ENCODE data around the gene ZFPM1. TPM values are rescaled to one million over a fixed set of nuclear protein-coding genes. Genes with fewer than 3 reads are reported as not detected.
"Not testable (repeated sequence)": the region's sequence is repeated elsewhere in the genome, so short reads cannot be mapped to it uniquely, and the experiment has no call there.

Gene ZFPM1
- polyA plus RNA-seq, 1 experiment, result 0.20 TPM

DNA sequence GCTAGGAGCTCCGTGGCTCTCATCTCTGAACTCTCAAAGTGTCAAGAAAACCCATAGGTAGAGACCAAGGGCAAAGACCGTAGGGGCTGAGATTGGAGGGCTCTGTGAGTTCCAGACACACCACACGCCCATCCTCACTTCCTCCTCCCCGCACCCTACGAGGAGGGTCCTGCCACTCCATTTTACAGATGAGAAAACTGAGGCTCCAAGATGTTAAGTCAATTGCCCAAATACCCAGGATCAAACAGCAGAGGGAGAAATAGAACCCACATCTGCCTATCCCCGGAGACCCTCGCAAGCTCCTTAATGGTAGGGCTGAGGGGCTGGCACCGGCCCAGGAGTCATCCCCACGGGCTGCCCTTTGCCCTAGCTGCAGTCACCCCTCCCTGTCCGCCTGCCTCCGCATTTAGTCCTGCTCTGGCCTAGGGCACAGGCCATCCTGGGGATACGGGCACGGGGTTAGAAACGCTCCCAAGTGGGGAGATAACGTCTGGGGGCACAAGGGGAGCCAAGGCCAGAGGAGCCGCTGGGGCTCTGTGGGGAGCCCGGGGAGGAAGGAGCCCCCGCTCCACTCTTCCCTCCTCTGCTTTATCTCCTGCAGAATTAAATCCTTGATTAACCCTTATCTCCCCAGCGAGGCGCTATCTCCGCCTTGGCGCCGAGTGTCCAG, 63.0 kb downstream of the ZFPM1 start:
- Histone ChIP-seq H3K27me3 (ENCODE audit: control insufficient read depth, insufficient read depth, low read length) (no peaks in the 10 kb centered on the region), H3K4me3 (ENCODE audit: low read depth, low read length) (no peak overlapping the region), H3K27ac (ENCODE audit: low read depth, low read length) (no peak overlapping the region), H3K9me3 (ENCODE audit: control insufficient read depth, insufficient read depth, low read length) (no peaks in the 10 kb centered on the region)
- DNase-seq (ENCODE audit: low read depth, low spot score), result no peak
- POLR2A ChIA-PET, result no interaction called here
- CTCF ChIA-PET, result no interaction called here
- TF ChIP-seq, protein P1, sequence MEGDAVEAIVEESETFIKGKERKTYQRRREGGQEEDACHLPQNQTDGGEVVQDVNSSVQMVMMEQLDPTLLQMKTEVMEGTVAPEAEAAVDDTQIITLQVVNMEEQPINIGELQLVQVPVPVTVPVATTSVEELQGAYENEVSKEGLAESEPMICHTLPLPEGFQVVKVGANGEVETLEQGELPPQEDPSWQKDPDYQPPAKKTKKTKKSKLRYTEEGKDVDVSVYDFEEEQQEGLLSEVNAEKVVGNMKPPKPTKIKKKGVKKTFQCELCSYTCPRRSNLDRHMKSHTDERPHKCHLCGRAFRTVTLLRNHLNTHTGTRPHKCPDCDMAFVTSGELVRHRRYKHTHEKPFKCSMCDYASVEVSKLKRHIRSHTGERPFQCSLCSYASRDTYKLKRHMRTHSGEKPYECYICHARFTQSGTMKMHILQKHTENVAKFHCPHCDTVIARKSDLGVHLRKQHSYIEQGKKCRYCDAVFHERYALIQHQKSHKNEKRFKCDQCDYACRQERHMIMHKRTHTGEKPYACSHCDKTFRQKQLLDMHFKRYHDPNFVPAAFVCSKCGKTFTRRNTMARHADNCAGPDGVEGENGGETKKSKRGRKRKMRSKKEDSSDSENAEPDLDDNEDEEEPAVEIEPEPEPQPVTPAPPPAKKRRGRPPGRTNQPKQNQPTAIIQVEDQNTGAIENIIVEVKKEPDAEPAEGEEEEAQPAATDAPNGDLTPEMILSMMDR (IDR thresholded peaks at IDR 0.05; ENCODE audit: low read depth, low read length), result no peak

DNA sequence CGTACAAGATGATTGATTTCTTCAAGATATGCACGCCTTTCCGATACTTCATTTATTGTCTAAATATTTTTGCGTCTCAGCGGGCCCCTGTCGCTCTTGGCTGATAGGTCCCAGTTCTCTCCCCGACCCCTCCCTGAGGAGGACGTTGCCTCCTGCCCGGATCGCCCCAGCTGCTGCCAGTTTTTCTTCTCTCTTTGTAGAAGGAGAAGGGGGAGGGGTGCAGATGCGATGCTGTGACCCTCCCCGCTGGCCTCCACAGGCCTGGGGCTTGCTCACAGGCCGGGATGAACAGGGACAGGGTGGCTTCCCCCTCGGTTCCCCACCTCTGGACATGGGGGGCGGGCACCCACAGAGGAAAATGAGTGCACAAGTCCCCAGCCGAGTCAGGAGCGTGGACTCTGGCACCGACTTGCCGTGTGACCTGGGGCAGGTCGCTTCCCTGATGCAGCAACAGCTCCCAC, 63.6 kb downstream of the ZFPM1 start:
- ChIA-PET POLR2A (no interaction called here), CTCF (no interaction called here)
- TF ChIP-seq, protein P1 (IDR thresholded peaks at IDR 0.05; ENCODE audit: low read depth, low read length), result no peak

DNA sequence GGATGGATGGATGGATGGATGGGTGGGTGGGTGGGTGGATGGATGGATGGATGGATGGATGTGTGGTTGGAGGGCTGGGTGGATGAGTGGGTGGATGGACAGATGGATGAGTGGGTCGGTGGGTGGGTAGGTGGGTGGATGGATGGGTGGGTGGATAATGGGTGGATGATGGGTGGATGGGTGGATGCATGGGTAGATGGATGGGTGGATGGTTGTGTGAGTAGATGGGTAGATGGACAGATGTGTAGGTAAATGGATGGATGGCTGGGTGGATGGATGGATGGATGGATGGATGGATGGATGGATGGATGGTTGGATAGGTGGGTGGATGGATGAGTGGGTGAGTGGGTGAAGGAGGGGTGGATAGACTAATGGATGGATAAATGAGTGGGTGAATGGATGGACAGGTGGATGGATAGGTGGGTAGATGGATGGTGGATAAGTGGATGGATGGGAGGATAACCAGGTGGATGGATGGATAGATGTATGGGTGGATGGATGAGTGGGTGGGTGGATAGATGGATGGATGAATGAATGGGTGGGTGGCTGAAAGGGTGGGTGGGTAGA, 64.2 kb downstream of the ZFPM1 start:
- H3K4me3 ChIP-seq (ENCODE audit: low read depth, low read length); DNase-seq (ENCODE audit: low read depth, low spot score); H3K27ac ChIP-seq (ENCODE audit: low read depth, low read length); H3K9me3 ChIP-seq (ENCODE audit: control insufficient read depth, insufficient read depth, low read length); CTCF ChIA-PET; POLR2A ChIA-PET; H3K27me3 ChIP-seq (ENCODE audit: control insufficient read depth, insufficient read depth, low read length): not testable (repeated sequence)

More for the DNA sequence above, 63.6 kb downstream of the ZFPM1 start:
- Histone ChIP-seq H3K27me3 (ENCODE audit: control insufficient read depth, insufficient read depth, low read length) (no peaks in the 10 kb centered on the region), H3K9me3 (ENCODE audit: control insufficient read depth, insufficient read depth, low read length) (no peaks in the 10 kb centered on the region), H3K27ac (ENCODE audit: low read depth, low read length) (no peak overlapping the region), H3K4me3 (ENCODE audit: low read depth, low read length) (no peak overlapping the region)
- DNase-seq (ENCODE audit: low read depth, low spot score), result no peak

DNA sequence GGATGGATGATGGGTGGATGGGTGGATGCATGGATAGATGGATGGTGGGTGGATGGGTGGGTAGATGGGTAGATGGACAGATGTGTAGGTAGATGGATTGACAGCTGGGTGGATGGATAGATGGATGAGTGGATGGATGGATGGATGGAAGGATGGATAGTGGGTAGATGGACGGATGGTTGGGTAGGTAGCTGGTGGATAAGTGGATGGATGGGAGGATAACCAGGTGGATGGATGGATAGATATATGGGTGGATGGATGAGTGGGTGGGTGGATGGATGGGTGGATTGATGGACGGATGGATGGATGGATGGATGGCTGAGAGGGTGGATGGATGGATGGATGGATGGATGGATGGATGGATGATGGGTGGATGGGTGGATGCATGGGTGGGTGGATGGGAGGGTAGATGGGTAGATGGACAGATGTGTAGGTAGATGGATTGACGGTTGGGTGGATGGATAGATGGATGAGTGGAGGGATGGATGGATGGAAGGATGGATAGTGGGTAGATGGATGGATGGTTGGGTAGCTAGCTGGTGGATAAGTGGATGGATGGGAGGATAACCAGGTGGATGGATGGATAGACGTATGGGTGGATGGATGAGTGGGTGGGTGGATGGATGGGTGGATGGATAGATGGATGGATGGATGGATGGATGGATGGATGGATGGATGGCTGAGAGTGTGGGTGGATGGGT, 65.5 kb downstream of the ZFPM1 start:
- H3K4me3 ChIP-seq (ENCODE audit: low read depth, low read length); POLR2A ChIA-PET; H3K27ac ChIP-seq (ENCODE audit: low read depth, low read length); DNase-seq (ENCODE audit: low read depth, low spot score); CTCF ChIA-PET; H3K27me3 ChIP-seq (ENCODE audit: control insufficient read depth, insufficient read depth, low read length); H3K9me3 ChIP-seq (ENCODE audit: control insufficient read depth, insufficient read depth, low read length): not testable (repeated sequence)

DNA sequence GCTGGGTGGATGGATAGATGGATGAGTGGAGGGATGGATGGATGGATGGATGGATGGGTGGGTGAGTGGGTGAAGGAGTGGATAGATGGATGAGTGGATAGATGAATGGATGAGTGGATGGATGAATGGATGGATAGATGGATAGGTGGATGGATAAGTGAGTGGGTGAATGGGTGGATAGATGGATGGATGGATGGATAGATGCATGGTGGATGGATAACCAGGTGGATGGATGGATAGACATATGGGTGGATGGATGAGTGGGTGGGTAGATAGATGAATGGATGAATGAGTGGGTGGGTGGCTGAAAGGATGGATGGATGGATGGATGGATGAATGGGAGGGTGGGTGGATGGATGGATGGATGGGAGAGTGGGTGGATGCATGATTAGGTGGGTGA, 66.2 kb downstream of the ZFPM1 start:
- no peak for DNase-seq (ENCODE audit: low read depth, low spot score)
- TF ChIP-seq, protein P1 (IDR thresholded peaks at IDR 0.05; ENCODE audit: low read depth, low read length), result no peak
- H3K4me3 ChIP-seq (ENCODE audit: low read depth, low read length), result no peak overlapping the region
- H3K9me3 ChIP-seq (ENCODE audit: control insufficient read depth, insufficient read depth, low read length), result no peaks in the 10 kb centered on the region
- CTCF ChIA-PET, result no interaction called here
- H3K27me3 ChIP-seq (ENCODE audit: control insufficient read depth, insufficient read depth, low read length), result no peaks in the 10 kb centered on the region
- no peak overlapping the region for H3K27ac ChIP-seq (ENCODE audit: low read depth, low read length)
- POLR2A ChIA-PET, result no interaction called here

Measured in AG04450 (cell line).